Smooth muscle cell (in vitro differentiated cells): ENCODE data around the gene NCKIPSD. TPM values are rescaled to one million over a fixed set of nuclear protein-coding genes. Genes with fewer than 3 reads are reported as not detected.

Experiments
- DNase-seq: peaks from one replicate; lab custom pipeline; 2025; ENCODE audit not compliant: unreplicated experiment; lab: John Stamatoyannopoulos, UW
- H2AFZ ChIP-seq: fragments of 200-600 bp; sonication (generic); 2 replicates; pipeline ENCODE4 v1.6.0; 2016; ENCODE audit warnings: antibody characterized with exemption, low read depth, mild to moderate bottlenecking
- H3F3A ChIP-seq: fragments of 200-600 bp; sonication (generic); 2 replicates; pipeline ENCODE4 v1.6.0; 2017; ENCODE audit warnings: antibody characterized with exemption, low read depth
- H3K27ac ChIP-seq: fragments of 200-600 bp; sonication (generic); 2 replicates; pipeline ENCODE4 v1.5.1; 2016; ENCODE audit warnings: low read depth, mild to moderate bottlenecking
- H3K27me3 ChIP-seq: fragments of 200-600 bp; sonication (generic); 2 replicates; pipeline ENCODE4 v1.6.1; 2016; ENCODE audit warnings: low read depth, mild to moderate bottlenecking
- H3K36me3 ChIP-seq: fragments of 200-600 bp; sonication (generic); 2 replicates; pipeline ENCODE4 v1.5.1; 2016; ENCODE audit warnings: low read depth
- H3K4me1 ChIP-seq: fragments of 200-600 bp; sonication (generic); 2 replicates; pipeline ENCODE4 v1.5.1; 2016; ENCODE audit warnings: low read depth
- H3K4me2 ChIP-seq: fragments of 200-600 bp; sonication (generic); 2 replicates; pipeline ENCODE4 v1.6.0; 2016; ENCODE audit warnings: mild to moderate bottlenecking
- H3K4me3 ChIP-seq: fragments of 200-600 bp; sonication (generic); 2 replicates; pipeline ENCODE4 v1.5.1; 2016; ENCODE audit warnings: mild to moderate bottlenecking
- H3K79me2 ChIP-seq: fragments of 200-600 bp; sonication (generic); 2 replicates; pipeline ENCODE4 v1.6.0; 2016; ENCODE audit warnings: low read depth, mild to moderate bottlenecking
- H3K9ac ChIP-seq: fragments of 200-600 bp; sonication (generic); 2 replicates; pipeline ENCODE4 v1.6.0; 2016; ENCODE audit warnings: low read depth
- H3K9me3 ChIP-seq: fragments of 200-600 bp; sonication (generic); replicated peaks from 2 replicates; pipeline ENCODE4 v1.5.1; 2016; ENCODE audit warnings: low read depth
- H4K20me1 ChIP-seq: fragments of 200-600 bp; sonication (generic); 2 replicates; pipeline ENCODE4 v1.6.0; 2016; ENCODE audit warnings: low read depth
- WGBS: methylation state at CpG from one replicate; pipeline ENCODE4 v1.1.7; 2016; ENCODE audit warnings: low lambda C conversion rate; 5-methylcytosine and 5-hydroxymethylcytosine counted together
- polyA plus RNA-seq: library from polyadenylated mRNA; unstranded; fragments of >200 nt; fragmentation: Nextera tagmentation; extraction: Ambion mirVana; gene quantifications from 2 replicates; pipeline ENCODE4 v1.2.1, GENCODE V29; 2016
- total RNA-seq: library from RNA; depleted of rRNA; stranded (reverse); fragments of >200 nt; gene quantifications from 2 replicates; pipeline ENCODE4 v1.2.3, GENCODE V29; 2014
- TF ChIP-seq, protein P1 (sequence below): fragments of 200-600 bp; sonication (generic); IDR thresholded peaks from 2 replicates; pipeline ENCODE4 v1.5.1; 2017; ENCODE audit warnings: borderline replicate concordance, mild to moderate bottlenecking, antibody characterized with exemption; ENCODE audit not compliant: insufficient read depth, poor library complexity, severe bottlenecking

The NCKIPSD gene
- total and polyA plus RNA-seq, 2 experiments from 2014 or later, result 13.8 to 21.6 TPM

- TF ChIP-seq, protein P1, sequence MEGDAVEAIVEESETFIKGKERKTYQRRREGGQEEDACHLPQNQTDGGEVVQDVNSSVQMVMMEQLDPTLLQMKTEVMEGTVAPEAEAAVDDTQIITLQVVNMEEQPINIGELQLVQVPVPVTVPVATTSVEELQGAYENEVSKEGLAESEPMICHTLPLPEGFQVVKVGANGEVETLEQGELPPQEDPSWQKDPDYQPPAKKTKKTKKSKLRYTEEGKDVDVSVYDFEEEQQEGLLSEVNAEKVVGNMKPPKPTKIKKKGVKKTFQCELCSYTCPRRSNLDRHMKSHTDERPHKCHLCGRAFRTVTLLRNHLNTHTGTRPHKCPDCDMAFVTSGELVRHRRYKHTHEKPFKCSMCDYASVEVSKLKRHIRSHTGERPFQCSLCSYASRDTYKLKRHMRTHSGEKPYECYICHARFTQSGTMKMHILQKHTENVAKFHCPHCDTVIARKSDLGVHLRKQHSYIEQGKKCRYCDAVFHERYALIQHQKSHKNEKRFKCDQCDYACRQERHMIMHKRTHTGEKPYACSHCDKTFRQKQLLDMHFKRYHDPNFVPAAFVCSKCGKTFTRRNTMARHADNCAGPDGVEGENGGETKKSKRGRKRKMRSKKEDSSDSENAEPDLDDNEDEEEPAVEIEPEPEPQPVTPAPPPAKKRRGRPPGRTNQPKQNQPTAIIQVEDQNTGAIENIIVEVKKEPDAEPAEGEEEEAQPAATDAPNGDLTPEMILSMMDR, result peak; percentile 44
- 1% methylated on average over 68 of the region's 68 CpGs for WGBS
These were observed 50.3 kb downstream of the NCKIPSD start, which contains the start of gene SLC26A6 for GRCh38 chr3:48635222-48636021. Gene SLC26A6, minus strand, starts transcription at chr3:48635461. Its CDS starts 68 bp downstream, at chr3:48635393.

DNA sequence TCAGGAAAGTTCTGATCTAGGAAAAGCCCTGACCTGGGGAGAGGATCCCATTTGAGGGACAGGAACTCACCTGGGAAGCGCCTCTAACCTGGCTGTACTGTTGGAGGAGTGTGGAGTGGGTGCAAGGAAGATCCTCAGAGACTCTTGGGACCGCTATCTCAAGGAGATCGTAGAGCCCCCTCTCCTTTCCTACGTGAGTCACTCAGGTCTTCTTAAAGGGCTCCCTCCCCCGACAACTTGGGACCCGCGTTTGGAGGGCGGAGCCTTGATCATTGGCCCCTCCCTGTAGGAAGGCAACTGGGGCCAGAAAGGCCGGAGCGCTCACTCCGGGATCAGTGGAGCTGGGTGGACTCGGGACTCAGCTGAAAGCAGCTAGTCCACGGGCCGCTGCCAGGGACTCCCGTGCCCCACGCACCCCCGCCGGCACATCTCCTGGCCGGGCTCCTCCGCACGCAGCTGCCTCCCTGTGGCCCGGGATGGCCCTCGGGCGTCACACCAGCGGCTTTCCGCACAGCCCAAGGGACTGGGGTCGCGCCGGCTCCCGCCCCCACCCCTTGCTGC, 51.0 kb downstream of the NCKIPSD start:
- H3K9ac ChIP-seq, result peak overlapping the region; percentile 65
- peak overlapping the region; percentile 58 for H2AFZ ChIP-seq
- H3K79me2 ChIP-seq, result peaks cover 6% of the 10 kb centered on the region
- peak overlapping the region; percentile 94 for H3K4me2 ChIP-seq
- no peaks in the 10 kb centered on the region for H3F3A ChIP-seq
- peak overlapping the region; percentile 81 for H3K4me3 ChIP-seq
- WGBS, result 2% methylated on average over 20 of the region's 30 CpGs
- H3K9me3 ChIP-seq, result no peaks in the 10 kb centered on the region
- peak; percentile 45 for DNase-seq
- H3K27me3 ChIP-seq, result no peaks in the 10 kb centered on the region
- no peak overlapping the region for H3K27ac ChIP-seq
- no peaks in the 10 kb centered on the region for H3K36me3 ChIP-seq
- TF ChIP-seq, protein P1, result no peak
- peaks cover 8% of the 10 kb centered on the region for H3K4me1 ChIP-seq
- H4K20me1 ChIP-seq, result peaks cover 24% of the 10 kb centered on the region

More at GRCh38 chr3:48635222-48636021, 50.3 kb downstream of the NCKIPSD start, which contains the start of gene SLC26A6:
- Histone ChIP-seq H4K20me1 (peaks cover 24% of the 10 kb centered on the region), H3K4me3 (peak within 1 kb of the TSS; percentile 81), H3K79me2 (peaks cover 6% of the 10 kb centered on the region), H3K9me3 (no peaks in the 10 kb centered on the region), H3K36me3 (no peaks in the 10 kb centered on the region), H3F3A (no peaks in the 10 kb centered on the region), H2AFZ (peak within 1 kb of the TSS; percentile 58), H3K4me2 (peak within 1 kb of the TSS; percentile 94), H3K27ac (no peak within 1 kb of the TSS), H3K4me1 (peaks cover 8% of the 10 kb centered on the region), H3K27me3 (no peaks in the 10 kb centered on the region), H3K9ac (peak within 1 kb of the TSS; percentile 65)
- DNase-seq, result peak; percentile 86

DNA sequence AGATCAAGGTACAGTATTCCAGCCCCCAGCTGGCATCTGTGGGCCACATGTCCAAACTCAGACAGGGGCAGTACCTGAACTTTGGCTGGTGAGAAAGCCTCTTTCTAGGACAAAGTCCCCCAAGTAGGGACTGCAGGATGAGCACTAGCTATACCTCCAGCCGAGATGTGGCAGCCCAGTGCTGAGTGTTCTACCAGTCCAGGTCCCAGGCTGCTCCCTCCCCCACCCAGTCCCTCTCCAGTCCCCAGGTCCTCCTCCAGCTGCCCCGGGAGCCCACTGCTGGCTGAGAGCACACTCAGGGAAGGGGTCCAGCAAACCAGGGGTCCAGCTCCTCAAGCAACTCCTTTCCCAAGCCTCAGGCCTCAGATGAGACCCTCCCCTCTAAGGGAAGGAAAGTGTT, 52.0 kb downstream of the NCKIPSD start:
- Histone ChIP-seq H3K27ac (no peak overlapping the region), H3F3A (no peaks in the 10 kb centered on the region), H3K9me3 (no peaks in the 10 kb centered on the region), H3K4me3 (peak overlapping the region; percentile 81), H4K20me1 (peaks cover 24% of the 10 kb centered on the region), H3K4me1 (peaks cover 8% of the 10 kb centered on the region), H3K79me2 (peaks cover 6% of the 10 kb centered on the region), H2AFZ (no peak overlapping the region), H3K36me3 (no peaks in the 10 kb centered on the region), H3K9ac (no peak overlapping the region), H3K27me3 (no peaks in the 10 kb centered on the region), H3K4me2 (peak overlapping the region; percentile 94)
- DNase-seq, result no peak
- TF ChIP-seq, protein P1, result no peak
- WGBS, result 89% methylated on average over 2 of the region's 2 CpGs
